ENCODE measurements around the gene RPS2.

RPS2 gene

GRCh38 chr16:1915732-1916639, 48.6 kb downstream of the RPS2 start:
- Histone ChIP-seq H3K27ac (no peak overlapping the region), H3K4me1 (ENCODE audit: control insufficient read depth in 1 of 2, insufficient read depth in 1 of 2, low read depth in 1 of 2, low read length in 1 of 2) (no peaks in the 10 kb centered on the region), H3K9me3 (no peaks in the 10 kb centered on the region), H3K36me3 (no peaks in the 10 kb centered on the region), H3K27me3 (peaks cover 81% of the 10 kb centered on the region), H3K4me3 (ENCODE audit: low read depth in 1 of 2, low read length in 1 of 2) (no peak overlapping the region)
- TF ChIP-seq, protein P1, sequence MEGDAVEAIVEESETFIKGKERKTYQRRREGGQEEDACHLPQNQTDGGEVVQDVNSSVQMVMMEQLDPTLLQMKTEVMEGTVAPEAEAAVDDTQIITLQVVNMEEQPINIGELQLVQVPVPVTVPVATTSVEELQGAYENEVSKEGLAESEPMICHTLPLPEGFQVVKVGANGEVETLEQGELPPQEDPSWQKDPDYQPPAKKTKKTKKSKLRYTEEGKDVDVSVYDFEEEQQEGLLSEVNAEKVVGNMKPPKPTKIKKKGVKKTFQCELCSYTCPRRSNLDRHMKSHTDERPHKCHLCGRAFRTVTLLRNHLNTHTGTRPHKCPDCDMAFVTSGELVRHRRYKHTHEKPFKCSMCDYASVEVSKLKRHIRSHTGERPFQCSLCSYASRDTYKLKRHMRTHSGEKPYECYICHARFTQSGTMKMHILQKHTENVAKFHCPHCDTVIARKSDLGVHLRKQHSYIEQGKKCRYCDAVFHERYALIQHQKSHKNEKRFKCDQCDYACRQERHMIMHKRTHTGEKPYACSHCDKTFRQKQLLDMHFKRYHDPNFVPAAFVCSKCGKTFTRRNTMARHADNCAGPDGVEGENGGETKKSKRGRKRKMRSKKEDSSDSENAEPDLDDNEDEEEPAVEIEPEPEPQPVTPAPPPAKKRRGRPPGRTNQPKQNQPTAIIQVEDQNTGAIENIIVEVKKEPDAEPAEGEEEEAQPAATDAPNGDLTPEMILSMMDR (IDR thresholded peaks at IDR 0.05): no peak

- Histone ChIP-seq H3K4me1 (ENCODE audit: control insufficient read depth in 1 of 2, insufficient read depth in 1 of 2, low read depth in 1 of 2, low read length in 1 of 2) (no peaks in the 10 kb centered on the region), H3K4me3 (ENCODE audit: low read depth in 1 of 2, low read length in 1 of 2) (no peak overlapping the region), H3K9me3 (no peaks in the 10 kb centered on the region), H3K27ac (no peak overlapping the region), H3K27me3 (peaks cover 71% of the 10 kb centered on the region), H3K36me3 (no peaks in the 10 kb centered on the region)
- TF ChIP-seq, protein P1 (IDR thresholded peaks at IDR 0.05): no peak
These were observed 49.6 kb downstream of the RPS2 start for GRCh38 chr16:1914988-1915387.

DNA sequence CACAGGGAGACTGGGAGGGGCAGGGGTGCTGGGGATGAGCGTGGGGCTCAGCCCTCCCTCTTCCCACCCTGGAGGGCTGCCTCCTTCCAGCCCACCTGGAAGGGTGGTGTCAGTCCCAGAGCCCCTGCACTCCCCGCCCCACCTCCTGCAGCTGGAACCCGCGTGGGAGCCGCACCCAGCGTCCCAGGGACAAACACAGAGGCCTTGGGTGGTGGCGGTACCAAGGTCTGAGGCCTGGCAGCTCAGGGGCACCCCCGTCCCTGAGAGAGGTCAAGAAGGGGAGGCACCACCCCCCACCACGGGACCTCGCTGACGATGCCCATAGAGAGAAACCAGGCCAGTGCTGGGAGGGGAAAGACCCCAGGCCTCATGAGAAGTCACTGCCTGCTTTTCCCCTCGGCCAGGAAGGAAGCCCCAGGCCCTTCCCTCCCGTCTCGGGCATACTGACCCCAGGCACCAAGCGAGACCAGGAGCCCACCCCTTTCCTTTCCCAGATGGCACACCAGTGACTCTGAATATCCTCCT, 50.5 kb downstream of the RPS2 start:
- H3K27me3 ChIP-seq: peaks cover 69% of the 10 kb centered on the region
- no peaks in the 10 kb centered on the region for H3K9me3 ChIP-seq
- no peaks in the 10 kb centered on the region for H3K4me1 ChIP-seq (ENCODE audit: control insufficient read depth in 1 of 2, insufficient read depth in 1 of 2, low read depth in 1 of 2, low read length in 1 of 2)
- H3K36me3 ChIP-seq: no peaks in the 10 kb centered on the region
- no peak overlapping the region for H3K4me3 ChIP-seq (ENCODE audit: low read depth in 1 of 2, low read length in 1 of 2)
- TF ChIP-seq, protein P1 (IDR thresholded peaks at IDR 0.05): no peak
- no peak overlapping the region for H3K27ac ChIP-seq

- no peak overlapping the region for H3K27ac ChIP-seq
- no peaks in the 10 kb centered on the region for H3K9me3 ChIP-seq
- TF ChIP-seq, protein P1 (IDR thresholded peaks at IDR 0.05): no peak
- no peak overlapping the region for H3K4me3 ChIP-seq (ENCODE audit: low read depth in 1 of 2, low read length in 1 of 2)
- H3K27me3 ChIP-seq: peaks cover 69% of the 10 kb centered on the region
- H3K36me3 ChIP-seq: no peaks in the 10 kb centered on the region
- H3K4me1 ChIP-seq (ENCODE audit: control insufficient read depth in 1 of 2, insufficient read depth in 1 of 2, low read depth in 1 of 2, low read length in 1 of 2): no peaks in the 10 kb centered on the region
These were observed 51.1 kb downstream of the RPS2 start for GRCh38 chr16:1913327-1914083.

- peaks cover 69% of the 10 kb centered on the region for H3K27me3 ChIP-seq
- TF ChIP-seq, protein P1 (IDR thresholded peaks at IDR 0.05): no peak
These were observed 52.4 kb downstream of the RPS2 start for GRCh38 chr16:1912215-1912543.

More at GRCh38 chr16:1912215-1912543, 52.4 kb downstream of the RPS2 start:
- no peaks in the 10 kb centered on the region for H3K36me3 ChIP-seq
- no peaks in the 10 kb centered on the region for H3K9me3 ChIP-seq
- no peak overlapping the region for H3K27ac ChIP-seq
- no peaks in the 10 kb centered on the region for H3K4me1 ChIP-seq (ENCODE audit: control insufficient read depth in 1 of 2, insufficient read depth in 1 of 2, low read depth in 1 of 2, low read length in 1 of 2)
- no peak overlapping the region for H3K4me3 ChIP-seq (ENCODE audit: low read depth in 1 of 2, low read length in 1 of 2)

All from neutrophil (primary cell).